Activated CD4-positive, alpha-beta T cell treated with anti-CD3 and anti-CD28 coated beads, Interleukin-2, Interleukin-6, amounts not matched to agents 100 ng/mL and 50 ng/mL, durations not matched to agents 16 hours and 8 hours (primary cell): ENCODE results near the gene NTF3.

Source experiments
- DNase-seq: peaks from one replicate; pipeline ENCODE4 v3.0.0-alpha.2; 2020

NTF3 gene

DNA sequence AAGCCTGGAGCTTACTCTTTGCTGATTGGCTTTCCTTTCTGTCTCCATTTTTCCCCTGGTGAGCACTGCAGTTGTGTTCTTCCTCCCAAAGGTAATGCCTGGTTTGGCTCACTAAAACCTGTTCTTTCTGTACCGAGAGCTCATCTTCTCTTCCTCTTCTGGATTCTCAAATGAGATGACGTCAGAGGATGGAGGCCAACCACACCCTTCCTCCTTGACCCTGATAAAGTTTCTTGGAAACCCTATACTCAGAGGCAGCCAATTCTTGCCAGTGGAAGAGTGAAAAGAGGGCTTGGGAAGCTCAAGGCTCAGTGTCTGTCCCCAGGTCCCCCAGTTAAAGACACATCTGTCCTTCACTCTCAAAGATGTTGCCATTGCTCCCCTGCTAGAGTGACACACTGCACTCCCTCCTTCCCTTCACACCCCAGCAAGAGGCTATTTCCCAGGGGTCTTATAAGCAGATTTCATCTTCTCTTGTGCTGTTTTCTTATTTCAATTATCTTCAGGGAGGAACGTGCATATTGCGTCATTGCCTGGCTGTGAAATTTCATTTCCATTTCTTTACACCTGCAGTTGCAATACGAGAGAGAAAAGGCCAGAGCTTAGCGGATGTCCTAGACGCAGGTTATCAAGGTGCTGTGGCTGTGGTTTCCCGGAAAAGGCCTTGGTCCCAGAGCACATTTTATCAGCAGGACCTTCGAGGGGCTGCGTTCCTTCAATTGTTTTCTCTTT is 27.3 kb downstream of the NTF3 start:
- DNase-seq = no peak

DNA sequence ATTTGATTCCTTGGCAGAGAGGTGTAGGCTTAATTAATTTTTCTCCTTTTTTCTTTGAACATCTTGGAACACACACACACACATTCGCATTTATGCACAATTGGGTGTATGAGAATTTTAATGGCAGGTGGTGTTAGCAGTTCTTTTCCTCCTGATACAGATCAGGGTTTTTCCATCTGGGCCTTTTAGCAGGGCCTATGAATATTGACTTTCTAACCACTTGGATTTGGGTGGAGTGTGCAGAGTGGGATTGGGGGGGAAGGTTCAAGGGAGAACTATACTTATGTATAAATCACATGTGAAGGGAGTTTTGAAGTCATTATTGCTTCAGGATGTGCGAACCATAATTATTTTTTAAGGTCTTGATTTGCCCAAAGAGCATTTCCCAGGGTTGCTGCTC is 28.9 kb downstream of the NTF3 start:
- no peak for DNase-seq

- DNase-seq = no peak
These were observed 30.1 kb downstream of the NTF3 start for GRCh38 chr12:5461966-5462365.

GRCh38 chr12:5464096-5464495 is 32.2 kb downstream of the NTF3 start:
- DNase-seq = no peak

- no peak for DNase-seq
These were observed 33.5 kb downstream of the NTF3 start for GRCh38 chr12:5465384-5465783.

GRCh38 chr12:5466521-5466960 is 34.6 kb downstream of the NTF3 start:
- DNase-seq = no peak

DNA sequence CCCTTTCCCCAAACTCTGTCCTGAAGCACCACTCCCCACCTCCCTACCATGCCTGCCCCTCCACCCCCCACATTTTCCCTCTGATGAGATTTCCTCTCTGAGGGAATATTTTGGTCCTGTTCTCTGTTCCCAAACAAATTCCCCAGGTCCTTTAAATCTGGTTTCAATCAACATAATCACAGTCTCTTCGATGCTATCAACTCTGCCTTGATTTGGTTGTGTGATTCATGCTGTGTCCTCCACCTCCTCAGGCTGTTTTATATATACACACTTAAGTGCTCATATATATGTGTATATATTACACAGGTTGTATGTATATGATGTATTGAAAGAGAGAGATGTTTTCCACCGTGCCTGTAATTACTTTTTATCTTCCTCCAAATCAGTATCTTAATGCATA is 36.0 kb downstream of the NTF3 start:
- DNase-seq = no peak

GRCh38 chr12:5470221-5470620 is 38.3 kb downstream of the NTF3 start:
- DNase-seq = no peak

- DNase-seq = no peak
These were observed 38.8 kb downstream of the NTF3 start for GRCh38 chr12:5470703-5471102.

DNA sequence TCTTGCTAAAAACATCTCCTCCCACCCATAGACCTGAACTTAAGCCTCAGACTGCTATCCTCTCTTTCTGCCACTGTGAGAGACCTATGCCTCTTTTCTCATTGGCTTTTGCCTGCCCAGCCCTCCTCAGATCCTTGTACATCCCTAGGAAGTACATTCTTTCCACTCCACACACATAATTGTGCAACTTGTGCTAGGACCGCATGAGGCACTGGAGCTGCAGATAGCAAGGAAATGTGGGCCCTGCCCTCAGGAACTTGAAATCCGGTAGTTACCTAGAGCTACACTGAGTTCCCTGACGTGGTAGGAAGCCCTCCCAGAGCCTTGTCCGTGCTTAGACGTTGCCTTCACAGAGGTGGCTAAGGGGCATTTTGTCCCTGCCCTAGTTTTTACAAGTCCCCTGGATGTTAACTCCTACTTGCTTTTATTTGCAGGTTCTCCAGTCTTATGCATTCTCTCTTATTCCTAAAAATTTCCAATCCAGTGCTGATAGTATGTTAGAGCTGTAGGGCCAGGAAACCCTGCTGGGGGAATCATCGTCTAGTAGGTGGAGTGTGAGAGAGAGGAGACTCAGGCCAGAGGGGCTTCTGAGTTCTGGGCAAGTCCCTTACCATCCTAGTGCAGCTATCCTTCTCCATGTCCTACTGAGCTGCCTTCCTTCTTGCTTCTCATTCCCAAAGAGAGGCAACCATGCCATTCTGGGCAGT is 41.3 kb downstream of the NTF3 start:
- no peak for DNase-seq

GRCh38 chr12:5473783-5474116 is 41.8 kb downstream of the NTF3 start:
- no peak for DNase-seq

GRCh38 chr12:5476356-5476755 is 44.4 kb downstream of the NTF3 start:
- no peak for DNase-seq

DNA sequence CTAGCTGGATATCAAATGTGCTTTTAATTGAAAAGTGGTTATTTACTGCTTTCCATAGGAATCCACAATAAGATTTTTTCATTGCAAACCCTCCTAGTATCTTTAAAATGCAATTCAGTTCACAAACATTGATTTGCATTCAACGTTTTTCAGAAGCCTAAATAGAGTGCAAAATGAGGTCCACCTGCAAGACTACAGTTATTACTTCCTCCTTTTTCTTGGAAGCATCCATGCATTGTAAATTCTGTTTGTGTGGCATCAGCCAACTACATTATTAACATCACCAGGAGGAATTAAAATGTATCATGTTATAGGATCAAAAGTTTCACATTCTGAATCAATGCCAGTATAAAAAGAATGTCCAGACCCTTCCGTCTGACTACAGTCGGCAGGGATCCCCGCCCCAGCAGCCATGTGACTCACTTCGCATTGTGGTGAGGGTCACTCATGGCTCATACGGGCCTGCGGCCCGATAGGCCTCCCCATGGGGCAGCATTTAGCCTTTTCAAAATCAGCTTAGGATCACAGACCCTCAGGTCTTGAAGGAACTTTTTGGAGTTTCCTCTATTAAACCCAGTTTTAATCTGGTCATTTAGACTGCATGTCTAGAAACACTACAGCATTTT is 46.3 kb downstream of the NTF3 start:
- DNase-seq = no peak

- no peak for DNase-seq
These were observed 47.9 kb downstream of the NTF3 start for GRCh38 chr12:5479761-5480160.

DNA sequence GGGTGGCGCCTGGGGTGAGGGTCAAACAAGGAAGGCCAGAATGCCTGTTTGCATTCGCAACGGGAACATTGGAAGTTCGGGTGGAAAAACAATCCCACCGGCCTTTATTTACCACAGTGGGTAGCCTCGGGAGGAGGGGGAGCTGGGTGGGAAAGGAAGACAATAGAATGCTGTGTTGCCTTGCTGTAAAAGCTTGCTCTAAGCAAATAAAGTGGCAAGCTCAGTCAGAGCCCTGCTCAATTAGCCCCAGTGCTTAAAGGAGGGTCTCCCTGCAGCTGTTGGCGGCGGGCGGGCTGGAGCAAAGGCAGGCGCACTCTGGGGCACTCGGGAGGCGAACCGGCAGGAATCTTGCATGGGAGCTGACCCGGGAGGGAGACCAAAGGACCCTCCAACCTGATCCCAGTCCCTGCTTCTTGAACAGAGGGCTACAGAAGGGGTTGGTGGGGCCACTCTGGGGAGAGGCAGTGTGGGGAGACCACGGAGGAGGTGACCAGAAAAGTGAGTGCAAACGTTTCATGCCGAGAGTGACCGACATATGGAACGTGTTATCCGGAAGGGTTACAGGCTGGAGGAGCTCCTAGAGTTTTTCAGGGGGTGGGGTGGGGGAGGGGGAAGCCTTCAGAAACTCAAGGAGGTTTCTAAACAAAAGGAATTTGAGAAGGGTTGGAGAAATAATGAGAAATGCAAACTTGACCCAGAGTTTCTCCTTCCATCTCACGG is 48.5 kb downstream of the NTF3 start:
- DNase-seq = no peak

- DNase-seq = no peak
These were observed 49.0 kb downstream of the NTF3 start for GRCh38 chr12:5480938-5481303.

DNA sequence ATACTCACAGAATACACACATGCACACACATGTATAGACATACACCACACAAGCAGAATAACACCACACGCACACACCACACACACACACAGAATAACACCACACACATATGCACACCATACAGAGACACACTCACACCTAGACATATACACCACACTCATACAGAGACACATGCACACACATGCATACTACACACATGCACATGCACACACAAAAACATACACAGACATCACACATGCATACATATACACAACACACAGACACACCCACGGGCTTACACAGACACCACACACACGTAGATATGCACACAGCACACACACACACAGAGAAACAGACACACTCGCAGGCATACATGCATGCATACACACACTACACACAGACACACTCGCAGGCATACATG is 49.7 kb downstream of the NTF3 start:
- no peak for DNase-seq

- DNase-seq = no peak
These were observed 52.5 kb downstream of the NTF3 start for GRCh38 chr12:5484426-5484825.

- no peak for DNase-seq
These were observed 53.5 kb downstream of the NTF3 start for GRCh38 chr12:5485454-5485853.

DNA sequence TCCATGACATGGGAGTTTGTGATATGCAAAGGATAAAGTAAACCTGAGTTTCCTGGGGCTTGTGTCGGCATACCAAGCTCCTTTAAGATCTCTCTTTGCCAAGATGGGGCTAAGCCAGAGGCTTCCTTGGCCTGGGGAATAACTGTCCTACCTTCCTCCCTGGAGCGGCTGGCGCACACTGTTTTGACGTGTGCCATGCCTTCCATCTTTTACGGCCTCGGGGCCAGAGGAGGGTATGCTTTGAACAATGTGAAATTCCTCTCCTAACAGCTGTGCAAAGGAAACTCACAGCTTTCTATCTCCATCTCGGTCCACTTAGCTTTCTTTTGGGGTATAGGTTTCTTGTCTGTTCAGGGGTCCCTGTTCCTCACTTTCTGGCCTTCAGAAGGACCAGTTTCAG is 55.2 kb downstream of the NTF3 start:
- no peak for DNase-seq

DNA sequence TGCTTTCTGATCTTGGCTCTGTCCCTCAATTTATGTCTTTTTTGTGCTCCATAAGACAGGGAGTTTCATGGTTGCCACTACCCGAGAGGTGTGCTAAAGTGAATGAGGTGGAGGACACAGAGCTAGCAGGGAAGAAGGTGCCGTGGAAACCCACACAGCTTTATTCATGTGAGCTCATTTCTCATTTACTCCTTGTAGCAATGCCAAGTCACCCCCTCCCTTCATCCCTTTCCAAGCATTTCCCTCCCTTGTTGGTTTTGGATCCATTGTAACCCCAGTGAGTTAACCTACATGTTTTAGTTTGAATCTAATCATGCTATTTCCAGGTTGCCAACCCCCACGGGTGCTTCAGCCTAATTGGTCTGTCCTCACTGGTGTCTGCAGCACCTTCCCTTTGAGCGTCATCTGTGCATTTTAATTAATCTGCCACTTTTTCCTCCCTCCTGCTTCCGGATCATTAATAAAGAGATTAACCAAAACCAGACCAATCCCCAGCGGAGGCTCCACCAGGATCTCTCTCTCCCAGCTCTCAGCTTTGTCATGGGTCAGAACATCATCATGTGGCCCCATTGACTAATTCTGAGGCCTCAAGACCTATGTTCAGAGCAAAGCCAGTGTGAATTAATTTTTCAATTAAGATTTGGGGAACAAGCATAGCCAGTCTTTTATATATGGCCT is 56.2 kb downstream of the NTF3 start:
- no peak for DNase-seq

- no peak for DNase-seq
These were observed 56.7 kb downstream of the NTF3 start for GRCh38 chr12:5488626-5488955.

DNA sequence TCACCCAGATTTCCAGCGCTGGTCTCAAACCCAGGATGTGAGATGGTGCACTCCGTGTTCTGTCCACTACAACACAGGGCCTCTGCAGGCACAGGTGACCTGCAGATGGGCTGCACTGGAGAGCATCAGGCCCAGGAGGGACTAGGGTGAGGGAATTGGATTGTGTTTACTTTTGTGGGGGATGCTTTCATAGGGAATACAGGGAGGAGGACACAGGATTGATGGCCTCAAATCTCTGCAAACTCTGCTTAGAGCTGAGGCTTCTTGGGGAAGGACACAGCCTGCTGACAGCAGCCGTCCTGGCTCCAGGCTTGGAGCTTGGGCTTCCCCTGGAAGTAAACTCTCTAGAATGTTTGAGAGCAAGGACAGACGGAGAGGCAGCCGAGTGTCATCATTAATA is 57.1 kb downstream of the NTF3 start:
- DNase-seq = no peak
